DND-41 (cell line): ENCODE results near the gene SOCS7.

Source experiments
- ATAC-seq: fragments of 200-7000 bp; cut with Tn5 transposase; 3 replicates; pipeline ENCODE4 v1.9.1; 2021; ENCODE audit warnings: low read depth; ENCODE audit not compliant: insufficient read depth
- DNase-seq: peaks from one replicate; pipeline ENCODE4 v3.0.0-alpha.2; 2020
- H2AFZ ChIP-seq: 2 replicates; pipeline ENCODE4 v1.6.0; 2012; ENCODE audit warnings: low read depth, low read length
- H3K27ac ChIP-seq: 2 replicates; pipeline ENCODE4 v1.5.1; 2012; ENCODE audit warnings: low read length, inconsistent platforms
- H3K27me3 ChIP-seq: fragments of 200-600 bp; sonication (generic); 2 replicates; pipeline ENCODE4 v1.6.0; 2012; ENCODE audit warnings: low read length, mild to moderate bottlenecking, inconsistent platforms; ENCODE audit not compliant: insufficient read depth, poor library complexity
- H3K36me3 ChIP-seq: 2 replicates; pipeline ENCODE4 v1.5.1; 2012; ENCODE audit warnings: low read length, inconsistent platforms; ENCODE audit not compliant: insufficient read depth
- H3K4me1 ChIP-seq: 2 replicates; pipeline ENCODE4 v1.5.1; 2012; ENCODE audit warnings: mild to moderate bottlenecking, low read length; ENCODE audit not compliant: insufficient read depth
- H3K4me2 ChIP-seq: 2 replicates; pipeline ENCODE4 v1.6.0; 2012; ENCODE audit warnings: mild to moderate bottlenecking, moderate library complexity, low read length, inconsistent platforms; ENCODE audit not compliant: insufficient read depth
- H3K4me3 ChIP-seq, 2 experiments: fragments of 200-600 bp in 1 of 2; shearing (Covaris generic) in 1 of 2; 2 replicates each; pipeline ENCODE4 v1.5.1; 2012 to 2016; ENCODE audit warnings: inconsistent platforms in 2 of 2, low read length in 2 of 2, mild to moderate bottlenecking in 2 of 2, low read depth in 1 of 2, moderate library complexity in 1 of 2
- H3K79me2 ChIP-seq: 2 replicates; pipeline ENCODE4 v1.6.0; 2012; ENCODE audit warnings: low read length, inconsistent platforms; ENCODE audit not compliant: insufficient read depth
- H3K9ac ChIP-seq: 2 replicates; pipeline ENCODE4 v1.6.0; 2012; ENCODE audit warnings: low read depth, mild to moderate bottlenecking, inconsistent platforms, low read length, moderate library complexity
- H3K9me3 ChIP-seq: 2 replicates; pipeline ENCODE4 v1.5.1; 2012; ENCODE audit warnings: low read length, moderate library complexity, mild to moderate bottlenecking, inconsistent platforms; ENCODE audit not compliant: insufficient read depth, severe bottlenecking
- H4K20me1 ChIP-seq: 2 replicates; pipeline ENCODE4 v1.6.0; 2012; ENCODE audit warnings: low read length; ENCODE audit not compliant: insufficient read depth
- EZH2 ChIP-seq: IDR thresholded peaks from 3 replicates; pipeline ENCODE4 v1.6.1; 2012; ENCODE audit warnings: borderline replicate concordance, low read depth, mild to moderate bottlenecking, moderate library complexity, low read length, inconsistent platforms; ENCODE audit not compliant: severe bottlenecking
- TF ChIP-seq, protein P1 (sequence below): IDR thresholded peaks from 2 replicates; pipeline ENCODE4 v1.5.1; 2012; ENCODE audit warnings: borderline replicate concordance, low read length, moderate library complexity, mild to moderate bottlenecking; ENCODE audit not compliant: poor library complexity, severe bottlenecking; ENCODE audit errors: extremely low read depth

SOCS7 gene

DNA sequence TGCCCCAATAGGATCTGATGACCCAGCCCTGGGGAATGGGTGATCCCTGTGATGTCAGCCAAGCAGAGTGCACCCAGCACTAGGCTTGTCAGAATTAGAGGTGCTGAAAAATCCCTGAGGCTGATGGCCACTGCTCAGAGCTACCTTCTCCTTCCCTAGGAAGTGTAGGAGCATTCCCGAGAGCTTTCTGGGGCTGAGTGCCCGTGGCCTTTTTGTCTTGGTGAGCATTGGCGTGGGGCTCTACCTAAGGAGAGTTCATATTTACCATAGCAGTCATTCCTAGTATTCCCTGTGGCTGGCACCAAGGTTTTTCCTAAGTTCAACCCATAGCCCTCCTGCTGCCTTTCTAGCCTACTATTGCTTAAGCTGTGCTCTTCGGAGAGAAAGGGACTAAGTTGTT lies 54.0 kb downstream of the SOCS7 start:
- H3K4me3 ChIP-seq, result no peak overlapping the region
- no peak for TF ChIP-seq EZH2
- TF ChIP-seq, protein P1, sequence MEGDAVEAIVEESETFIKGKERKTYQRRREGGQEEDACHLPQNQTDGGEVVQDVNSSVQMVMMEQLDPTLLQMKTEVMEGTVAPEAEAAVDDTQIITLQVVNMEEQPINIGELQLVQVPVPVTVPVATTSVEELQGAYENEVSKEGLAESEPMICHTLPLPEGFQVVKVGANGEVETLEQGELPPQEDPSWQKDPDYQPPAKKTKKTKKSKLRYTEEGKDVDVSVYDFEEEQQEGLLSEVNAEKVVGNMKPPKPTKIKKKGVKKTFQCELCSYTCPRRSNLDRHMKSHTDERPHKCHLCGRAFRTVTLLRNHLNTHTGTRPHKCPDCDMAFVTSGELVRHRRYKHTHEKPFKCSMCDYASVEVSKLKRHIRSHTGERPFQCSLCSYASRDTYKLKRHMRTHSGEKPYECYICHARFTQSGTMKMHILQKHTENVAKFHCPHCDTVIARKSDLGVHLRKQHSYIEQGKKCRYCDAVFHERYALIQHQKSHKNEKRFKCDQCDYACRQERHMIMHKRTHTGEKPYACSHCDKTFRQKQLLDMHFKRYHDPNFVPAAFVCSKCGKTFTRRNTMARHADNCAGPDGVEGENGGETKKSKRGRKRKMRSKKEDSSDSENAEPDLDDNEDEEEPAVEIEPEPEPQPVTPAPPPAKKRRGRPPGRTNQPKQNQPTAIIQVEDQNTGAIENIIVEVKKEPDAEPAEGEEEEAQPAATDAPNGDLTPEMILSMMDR, result no peak
- no peak overlapping the region for H3K4me2 ChIP-seq
- no peaks in the 10 kb centered on the region for H3K9me3 ChIP-seq
- H3K4me1 ChIP-seq, result no peaks in the 10 kb centered on the region
- H2AFZ ChIP-seq, result no peak overlapping the region
- H3K27me3 ChIP-seq, result no peaks in the 10 kb centered on the region
- DNase-seq, result no peak
- no peaks in the 10 kb centered on the region for H3K79me2 ChIP-seq
- peaks cover 24% of the 10 kb centered on the region for H3K36me3 ChIP-seq
- ATAC-seq, result no peak
- H4K20me1 ChIP-seq, result no peaks in the 10 kb centered on the region; the same call in 1 of the 2 replicates
- H3K9ac ChIP-seq, result no peak overlapping the region
- no peak overlapping the region for H3K27ac ChIP-seq

DNA sequence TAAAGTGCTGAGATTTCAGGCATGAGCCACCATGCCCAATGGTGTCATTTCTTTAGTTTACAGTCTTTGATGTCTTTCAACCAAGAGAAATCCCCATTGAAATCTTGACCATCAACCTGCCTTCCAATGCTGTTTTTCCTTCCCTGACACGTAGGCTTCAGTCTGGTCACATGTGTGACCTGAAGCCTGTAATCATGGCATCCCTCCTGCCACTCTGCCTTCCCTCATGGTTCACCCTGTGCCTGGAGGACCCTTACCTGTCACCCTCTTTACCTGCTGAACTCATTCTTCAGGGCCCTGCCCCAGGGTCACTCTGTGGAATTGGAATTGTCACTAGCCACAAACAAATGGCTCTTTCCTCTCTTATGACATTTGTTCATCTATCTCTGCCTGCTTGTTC lies 58.6 kb downstream of the SOCS7 start:
- TF ChIP-seq, protein P1, result no peak
- no peak for TF ChIP-seq EZH2
- Histone ChIP-seq H3K4me2 (no peak overlapping the region), H3K27ac (no peak overlapping the region), H3K79me2 (no peaks in the 10 kb centered on the region), H2AFZ (no peak overlapping the region), H3K36me3 (no peaks in the 10 kb centered on the region), H3K4me3 (no peak overlapping the region), H3K9ac (no peak overlapping the region), H3K27me3 (no peaks in the 10 kb centered on the region), H3K4me1 (peaks cover 15% of the 10 kb centered on the region), H3K9me3 (no peaks in the 10 kb centered on the region), H4K20me1 (no peaks in the 10 kb centered on the region)
- ATAC-seq, result no peak
- DNase-seq, result no peak

DNA sequence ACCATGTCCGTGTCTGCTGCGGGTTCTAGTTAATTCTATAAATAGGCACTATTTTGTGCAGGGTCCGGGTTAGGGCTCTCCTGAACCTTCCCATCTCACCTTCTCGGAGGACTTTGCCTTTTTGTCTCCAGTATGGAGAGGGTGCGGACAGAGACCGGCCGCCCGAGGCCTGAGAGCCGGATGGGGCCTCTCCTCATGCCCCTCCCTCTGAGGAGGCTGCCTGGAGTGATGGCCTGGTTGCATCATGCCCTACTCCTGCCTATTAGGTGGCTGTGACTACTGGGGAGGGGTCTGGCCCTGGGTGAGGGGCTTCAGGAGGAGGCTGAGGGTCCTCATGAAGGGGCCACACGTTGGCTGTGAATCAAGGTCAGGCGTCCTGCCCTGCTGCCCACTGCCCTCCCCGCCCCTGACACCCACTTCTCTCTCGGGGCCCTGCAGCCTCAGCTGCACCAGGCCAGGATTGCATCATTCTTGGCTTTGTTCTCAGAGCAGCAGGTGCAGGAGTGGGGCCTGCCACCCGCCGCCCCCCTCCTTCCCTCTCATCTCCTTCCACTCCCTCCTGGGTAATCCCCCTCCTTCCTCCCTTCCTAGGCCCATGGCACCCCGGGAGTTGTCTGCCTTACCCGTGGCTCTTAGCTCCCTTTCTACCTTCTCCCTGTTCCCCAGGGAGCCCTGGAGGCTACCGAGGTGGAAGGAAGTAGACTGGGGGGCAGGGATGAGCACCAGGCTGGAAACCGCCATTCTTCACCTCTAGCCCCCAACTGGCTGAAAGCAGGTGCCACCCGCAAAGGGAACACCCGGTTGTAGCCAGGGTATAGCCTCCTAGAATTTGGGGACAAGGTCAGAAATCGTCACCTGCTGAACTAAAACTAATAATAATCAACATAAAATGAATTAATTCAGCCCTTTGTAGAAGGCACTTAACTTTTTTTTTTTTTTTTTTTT lies 63.9 kb downstream of the SOCS7 start:
- Histone ChIP-seq H3K27ac (peak overlapping the region; percentile 85), H2AFZ (peak overlapping the region; percentile 88), H3K9me3 (no peaks in the 10 kb centered on the region), H3K4me3 (peak overlapping the region in 1 of 2 experiments; percentile 55; a peak in 3 of 4 replicates), H3K4me1 (peaks cover 56% of the 10 kb centered on the region), H3K9ac (peak overlapping the region; percentile 81), H3K36me3 (no peaks in the 10 kb centered on the region), H3K4me2 (peak overlapping the region; percentile 82), H3K27me3 (peaks cover 3% of the 10 kb centered on the region), H3K79me2 (no peaks in the 10 kb centered on the region), H4K20me1 (no peaks in the 10 kb centered on the region)
- ATAC-seq (peak; percentile 81), DNase-seq (peak; percentile 92)
- TF ChIP-seq EZH2, result no peak
- TF ChIP-seq, protein P1, result no peak
